ENCODE measurements around the gene PRF1.
"Not testable (repeated sequence)": the region's sequence is repeated elsewhere in the genome, so short reads cannot be mapped to it uniquely, and the experiment has no call there.

PRF1 gene

DNA sequence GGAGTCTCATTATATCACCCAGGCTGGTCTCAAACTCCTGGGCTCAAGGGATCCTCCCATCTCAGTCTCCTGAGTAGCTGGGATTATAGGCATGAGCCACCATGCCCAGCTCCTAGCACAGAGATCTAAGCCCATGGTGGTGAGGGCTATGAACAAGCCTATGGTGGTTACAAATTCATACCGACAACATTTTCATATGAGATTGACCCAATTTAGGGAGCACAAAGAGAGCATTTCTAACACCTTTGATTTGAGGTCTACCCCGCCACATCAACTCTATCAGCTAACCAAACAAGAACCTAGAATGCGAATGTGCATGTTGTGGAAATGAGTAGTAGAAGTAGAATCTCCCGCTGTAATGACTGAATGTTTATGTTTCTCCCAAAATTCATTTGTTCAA is 14.2 kb upstream of the PRF1 start:
- DNase-seq = no peak

DNA sequence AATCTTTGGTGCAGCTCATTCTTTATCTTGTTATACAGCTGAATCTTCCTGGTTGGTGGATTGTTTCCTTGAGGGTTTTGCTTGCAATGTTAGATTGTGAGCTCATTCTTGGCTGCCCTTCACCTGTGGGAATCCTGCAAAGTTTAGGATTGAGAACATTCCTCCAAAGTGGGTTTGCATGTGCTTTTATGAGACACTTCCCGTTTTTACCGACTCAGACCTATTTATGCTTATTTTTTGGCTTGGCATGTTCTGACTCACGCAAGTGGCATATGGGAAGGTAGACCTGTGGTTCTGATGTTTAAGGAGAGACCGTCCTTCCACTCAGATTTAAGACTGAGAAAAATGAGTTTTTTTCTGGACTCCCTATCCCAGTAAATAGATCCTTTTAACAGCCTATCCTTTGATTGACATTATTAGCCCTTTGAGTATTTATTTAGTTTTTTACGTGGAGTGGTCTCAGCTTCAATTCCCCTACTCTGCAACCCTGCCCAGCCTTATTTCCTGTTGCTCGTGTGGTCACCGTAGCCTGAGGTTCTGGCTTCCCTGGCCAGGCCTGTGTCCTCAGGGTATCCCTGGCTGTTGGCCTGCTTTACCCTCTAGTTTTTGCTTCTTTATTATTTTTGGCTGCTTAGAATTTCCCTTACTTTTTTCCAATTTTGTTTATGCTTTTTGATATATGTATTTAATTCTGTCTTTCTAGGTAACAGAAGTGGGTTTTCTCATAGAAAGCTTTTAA is 13.4 kb upstream of the PRF1 start:
- DNase-seq = no peak

DNA sequence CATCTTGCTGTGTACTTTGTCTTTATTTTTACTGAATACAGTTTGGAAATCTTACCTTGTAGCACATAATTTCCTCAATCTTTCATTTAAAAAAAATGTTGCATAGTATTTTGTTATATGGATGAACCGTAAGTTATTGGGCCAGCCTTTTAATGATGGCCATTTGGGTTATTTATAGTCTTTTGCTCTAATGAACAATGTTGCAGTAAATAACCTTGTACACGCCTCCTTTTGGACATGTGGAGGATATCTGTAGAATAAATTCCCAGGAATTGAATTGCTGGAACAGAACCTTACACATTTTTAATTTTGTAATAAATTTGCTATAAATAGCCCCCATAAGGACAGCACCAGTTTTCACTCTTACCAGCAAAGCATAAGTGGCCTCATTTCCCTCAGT is 12.7 kb upstream of the PRF1 start:
- DNase-seq = no peak

DNA sequence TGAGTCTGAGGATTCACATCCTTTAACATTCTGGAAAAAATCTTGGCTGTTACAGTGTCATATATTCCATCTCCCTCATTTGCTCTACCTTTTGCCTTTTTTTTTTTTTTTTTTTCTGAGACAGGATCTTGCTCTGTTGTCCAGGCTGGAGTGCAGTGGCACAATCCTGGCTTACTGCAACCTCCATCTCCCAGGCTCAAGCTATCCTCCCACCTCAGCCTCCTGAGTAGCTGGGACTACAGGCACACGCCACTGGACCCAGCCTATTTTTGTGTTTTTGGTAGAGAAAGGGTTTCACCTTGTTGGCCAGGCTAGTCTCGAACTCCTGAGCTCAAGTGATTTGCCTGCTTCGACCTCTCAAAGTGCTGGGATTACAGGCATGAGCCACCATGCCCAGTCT is 11.8 kb upstream of the PRF1 start:
- DNase-seq = not testable (repeated sequence)

DNA sequence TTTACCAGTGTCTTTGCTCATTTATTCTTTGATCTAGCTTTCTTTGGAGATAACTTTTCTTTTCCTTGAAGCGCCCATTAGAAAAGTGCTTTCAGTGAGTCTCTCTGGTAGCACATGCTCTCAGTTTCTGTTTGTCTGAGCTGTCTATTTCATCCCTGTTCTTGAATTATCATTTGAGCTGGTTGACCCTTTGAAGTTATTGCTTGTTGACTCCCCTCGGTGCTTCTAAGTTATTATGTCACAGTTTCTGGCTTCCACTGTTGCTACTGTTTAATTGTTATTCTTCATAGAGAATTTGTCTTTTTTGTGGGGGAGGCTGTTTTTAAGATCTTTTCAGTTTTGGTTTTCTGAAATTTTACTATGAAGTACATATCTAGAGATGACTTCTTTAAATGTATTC is 11.4 kb upstream of the PRF1 start:
- no peak for DNase-seq

DNA sequence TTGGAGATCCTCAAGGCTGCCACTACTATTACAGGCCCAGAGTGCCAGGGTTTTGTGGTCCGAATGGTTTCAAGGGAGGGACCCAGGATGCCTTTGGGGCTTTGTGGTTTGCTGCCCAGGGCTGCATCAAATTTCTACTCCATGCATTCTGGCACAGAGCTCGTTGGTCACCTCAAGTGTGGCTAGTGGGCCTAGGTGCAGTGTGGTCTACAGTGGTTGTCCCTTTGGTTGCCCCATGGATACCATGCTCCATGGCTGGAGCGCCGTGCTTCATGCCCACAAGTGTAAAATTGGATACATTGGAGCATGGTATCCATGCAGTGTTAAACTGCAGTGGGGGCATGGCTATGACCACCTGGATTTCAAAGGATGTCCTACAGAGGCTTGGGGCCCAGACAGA is 5.4 kb upstream of the PRF1 start:
- no peak for DNase-seq

DNA sequence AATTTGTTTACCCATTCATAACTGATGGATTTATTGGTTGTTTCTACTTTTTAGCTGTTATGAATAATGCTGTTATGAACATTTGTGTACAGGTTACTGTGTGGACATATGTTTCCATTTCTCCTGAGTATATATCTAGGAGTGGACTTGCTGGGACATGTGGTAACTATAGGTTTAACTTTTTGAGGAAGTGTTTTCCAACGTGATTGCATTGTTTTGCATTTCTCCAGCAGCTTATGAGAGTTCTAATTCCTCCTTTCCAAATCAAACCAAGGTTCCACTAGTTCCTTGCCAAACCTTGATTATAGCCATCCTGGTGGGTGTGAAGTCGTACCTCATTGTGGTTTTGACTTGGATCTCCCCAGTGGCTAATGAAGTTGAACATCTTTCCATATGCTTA is 2.6 kb upstream of the PRF1 start:
- no peak for DNase-seq

DNA sequence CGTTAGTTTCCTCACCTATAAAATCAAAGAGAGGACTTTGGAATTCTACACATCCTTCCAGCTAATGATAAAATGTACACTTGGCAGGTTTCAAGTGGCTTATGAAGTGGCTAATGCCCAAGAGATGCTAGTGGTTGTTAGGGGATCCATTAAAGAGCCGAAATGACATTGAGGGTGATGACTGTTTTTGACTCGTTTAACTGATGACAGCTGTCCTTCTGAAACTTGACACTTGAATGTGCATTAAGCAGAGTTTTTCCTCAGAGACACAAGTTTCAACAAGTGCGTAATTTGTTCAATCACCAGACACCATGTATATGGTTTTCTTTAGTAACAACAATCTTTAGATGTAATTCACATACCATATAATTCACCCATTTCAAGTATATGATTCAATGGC is 1.6 kb upstream of the PRF1 start:
- no peak for DNase-seq

DNA sequence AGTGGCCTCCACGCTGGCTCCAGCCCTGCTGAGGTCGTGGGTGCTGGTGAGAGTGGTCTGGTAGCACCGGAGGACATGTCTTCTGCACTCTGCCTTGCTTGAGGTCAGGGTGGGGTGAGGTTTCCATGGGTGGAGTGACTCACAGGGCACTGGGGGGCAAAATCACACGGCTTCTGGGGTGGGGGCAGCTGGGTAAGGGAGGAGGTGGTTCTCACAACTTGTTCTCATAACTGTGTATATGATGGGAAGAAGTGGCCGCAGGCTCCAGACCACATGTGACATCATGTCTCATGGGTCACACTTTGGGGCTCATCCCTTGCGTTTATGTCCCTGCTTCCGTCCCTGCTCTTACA is 884 bp upstream of the PRF1 start:
- no peak for DNase-seq

DNA sequence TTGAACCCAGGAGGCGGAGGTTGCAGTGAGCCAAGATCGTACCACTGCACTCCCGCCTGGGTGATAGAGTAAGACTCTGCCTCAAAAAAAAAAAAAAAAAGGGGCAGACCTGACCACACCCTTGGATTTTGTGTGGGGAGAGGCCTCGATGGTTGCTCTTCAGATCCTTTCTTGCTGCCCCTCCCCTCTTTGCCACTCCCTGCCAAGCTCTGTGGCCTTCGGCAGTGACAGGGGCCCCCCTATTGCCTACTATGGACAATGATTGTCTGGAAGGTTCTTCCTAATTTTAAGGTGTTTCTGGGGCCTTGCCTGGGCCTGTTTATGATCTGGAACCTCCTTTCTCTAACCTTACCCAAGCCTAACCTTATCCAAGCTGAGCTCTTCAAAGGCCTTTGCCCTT is 795 bp downstream of the PRF1 start:
- DNase-seq = no peak

DNA sequence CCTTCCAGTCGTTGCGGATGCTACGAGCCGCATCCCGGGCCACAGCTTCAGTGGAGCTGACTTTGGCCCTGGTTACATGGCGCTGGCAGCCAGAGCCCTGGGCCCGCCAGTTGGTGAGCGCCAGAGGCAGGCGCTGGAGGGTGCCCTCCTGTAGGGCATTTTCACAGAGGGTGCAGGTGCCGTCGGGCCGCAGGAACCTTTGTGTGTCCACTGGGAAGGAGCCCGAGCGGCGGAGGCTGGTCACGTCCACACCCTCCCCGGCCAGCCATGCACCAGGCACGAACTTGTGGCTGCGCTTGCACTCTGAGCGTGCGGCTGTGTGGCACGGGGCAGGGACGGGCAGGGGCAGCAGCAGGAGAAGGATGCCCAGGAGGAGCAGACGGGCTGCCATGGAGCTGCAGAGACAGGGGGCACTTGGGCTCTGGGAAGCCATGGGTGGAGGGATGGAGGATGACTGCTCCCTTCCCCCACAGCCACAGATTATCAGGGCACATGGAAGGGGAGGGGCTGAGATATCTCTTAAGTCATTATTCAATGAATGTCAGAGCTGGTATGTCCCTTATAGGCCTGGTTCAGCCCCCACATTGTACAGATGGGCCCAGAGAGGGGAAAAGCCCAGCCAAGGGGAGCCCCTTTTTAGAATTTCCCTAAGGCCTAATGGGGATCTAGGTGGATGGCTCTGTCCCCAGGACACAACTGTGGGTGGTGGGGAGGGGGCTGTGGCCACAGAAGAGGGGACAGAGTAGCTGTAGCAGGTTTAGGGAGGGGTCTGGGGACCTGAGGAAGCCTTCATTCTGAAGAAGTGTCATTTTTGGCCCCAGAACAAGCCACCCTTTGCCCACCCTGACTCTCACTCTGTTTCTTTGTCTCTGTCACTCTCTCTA is 1.8 kb downstream of the PRF1 start:
- no peak for DNase-seq

DNA sequence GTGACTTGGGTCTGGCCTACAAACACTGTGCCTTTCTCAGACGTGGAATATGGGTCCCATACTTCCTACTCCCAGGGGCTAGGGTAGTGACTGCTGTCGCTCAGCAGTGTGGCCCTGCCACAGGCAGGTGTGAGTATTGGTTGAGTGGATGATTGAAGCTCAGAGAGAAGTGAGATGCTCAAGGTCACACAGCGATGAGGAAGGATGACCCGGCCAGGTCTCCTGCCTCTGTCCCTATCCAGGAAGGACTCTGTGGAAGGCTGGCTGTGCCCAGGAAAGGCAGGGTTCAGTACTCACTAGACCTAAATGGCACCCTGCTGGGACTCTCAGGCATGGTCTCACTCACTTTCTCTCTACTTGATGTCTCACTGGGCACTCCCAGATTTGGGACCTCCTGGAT is 2.8 kb downstream of the PRF1 start:
- DNase-seq = no peak

DNA sequence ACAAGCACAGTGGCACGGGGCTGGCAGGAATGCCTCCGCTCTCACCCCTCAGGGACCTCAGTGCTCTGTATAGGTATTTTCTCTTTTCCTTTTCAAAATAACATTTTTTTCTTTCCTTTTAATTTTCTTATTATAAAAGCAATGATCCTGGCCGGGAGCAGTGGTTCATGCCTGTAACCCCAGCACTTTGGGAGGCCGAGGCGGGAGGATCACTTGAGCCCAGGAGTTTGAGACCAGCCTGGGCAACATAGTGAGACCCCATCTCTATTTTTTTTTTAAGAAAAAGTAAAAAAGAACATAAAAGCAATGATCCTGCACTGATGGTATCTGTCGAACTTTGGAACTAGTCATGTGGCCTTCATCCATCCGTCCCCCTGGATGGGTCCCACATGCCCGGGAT is 3.2 kb downstream of the PRF1 start:
- DNase-seq = no peak

DNA sequence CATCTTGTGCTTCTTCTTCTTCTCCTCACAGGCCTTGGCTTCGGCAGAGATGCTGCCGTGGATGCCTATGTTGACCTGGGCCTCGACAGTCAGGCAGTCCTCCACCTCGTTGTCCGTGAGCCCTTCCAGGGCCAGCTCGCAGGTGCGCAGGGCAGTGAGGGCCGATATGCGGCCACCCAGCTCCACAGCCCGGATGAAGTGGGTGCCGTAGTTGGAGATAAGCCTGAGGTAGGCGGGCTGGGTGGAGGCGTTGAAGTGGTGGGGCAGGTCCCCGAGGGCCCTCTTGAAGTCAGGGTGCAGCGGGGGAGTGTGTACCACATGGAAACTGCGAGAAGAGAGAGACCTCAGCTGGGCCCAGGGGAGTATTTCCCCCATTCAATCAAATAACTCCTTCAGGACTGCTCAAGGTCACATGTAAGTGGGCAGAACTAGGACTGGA is 3.7 kb downstream of the PRF1 start:
- no peak for DNase-seq

DNA sequence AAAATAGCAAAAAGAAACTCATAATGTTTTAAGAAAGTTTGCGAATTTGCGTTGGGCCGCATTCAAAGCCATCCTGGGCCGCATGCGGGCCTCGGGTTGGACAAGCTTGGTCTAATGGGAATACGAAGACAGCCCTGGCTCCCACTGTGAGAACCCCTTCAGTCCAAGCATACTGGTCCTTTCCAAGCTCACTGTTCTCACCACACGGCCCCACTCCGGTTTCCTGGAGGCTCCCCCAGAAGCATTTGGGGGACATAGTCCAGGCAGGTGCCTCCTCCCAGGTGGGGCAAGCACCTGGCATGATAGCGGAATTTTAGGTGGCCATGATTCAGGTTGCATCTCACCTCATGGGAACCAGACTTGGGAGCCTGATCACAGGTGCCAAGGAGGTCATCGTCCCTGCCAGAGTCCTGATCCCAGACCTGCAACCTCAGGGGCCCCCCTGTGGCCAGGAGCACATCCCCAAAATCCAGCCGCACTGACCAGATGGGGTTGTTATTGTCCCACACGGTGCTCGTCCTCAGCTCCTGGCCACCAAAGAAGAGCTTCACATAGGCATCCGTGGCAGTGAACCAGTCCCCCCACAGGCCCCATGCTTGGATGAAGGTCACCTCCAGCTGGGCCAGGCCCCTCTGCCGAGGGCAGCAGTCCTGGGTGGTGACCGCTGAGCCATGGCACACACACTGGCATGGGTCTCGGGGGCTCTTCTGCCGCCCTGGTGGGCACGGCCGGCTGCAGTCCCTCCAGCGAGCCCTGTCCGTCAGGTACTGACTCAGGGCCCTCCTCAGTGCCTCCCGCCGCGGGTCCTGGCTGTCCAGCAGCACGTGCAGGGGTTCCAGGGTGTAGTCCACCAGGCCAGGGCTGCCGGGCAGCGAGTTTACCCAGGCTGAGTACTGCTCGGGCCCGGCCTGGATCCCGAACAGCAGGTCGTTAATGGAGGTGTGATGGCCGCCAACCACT is 4.4 kb downstream of the PRF1 start:
- DNase-seq = no peak

DNA sequence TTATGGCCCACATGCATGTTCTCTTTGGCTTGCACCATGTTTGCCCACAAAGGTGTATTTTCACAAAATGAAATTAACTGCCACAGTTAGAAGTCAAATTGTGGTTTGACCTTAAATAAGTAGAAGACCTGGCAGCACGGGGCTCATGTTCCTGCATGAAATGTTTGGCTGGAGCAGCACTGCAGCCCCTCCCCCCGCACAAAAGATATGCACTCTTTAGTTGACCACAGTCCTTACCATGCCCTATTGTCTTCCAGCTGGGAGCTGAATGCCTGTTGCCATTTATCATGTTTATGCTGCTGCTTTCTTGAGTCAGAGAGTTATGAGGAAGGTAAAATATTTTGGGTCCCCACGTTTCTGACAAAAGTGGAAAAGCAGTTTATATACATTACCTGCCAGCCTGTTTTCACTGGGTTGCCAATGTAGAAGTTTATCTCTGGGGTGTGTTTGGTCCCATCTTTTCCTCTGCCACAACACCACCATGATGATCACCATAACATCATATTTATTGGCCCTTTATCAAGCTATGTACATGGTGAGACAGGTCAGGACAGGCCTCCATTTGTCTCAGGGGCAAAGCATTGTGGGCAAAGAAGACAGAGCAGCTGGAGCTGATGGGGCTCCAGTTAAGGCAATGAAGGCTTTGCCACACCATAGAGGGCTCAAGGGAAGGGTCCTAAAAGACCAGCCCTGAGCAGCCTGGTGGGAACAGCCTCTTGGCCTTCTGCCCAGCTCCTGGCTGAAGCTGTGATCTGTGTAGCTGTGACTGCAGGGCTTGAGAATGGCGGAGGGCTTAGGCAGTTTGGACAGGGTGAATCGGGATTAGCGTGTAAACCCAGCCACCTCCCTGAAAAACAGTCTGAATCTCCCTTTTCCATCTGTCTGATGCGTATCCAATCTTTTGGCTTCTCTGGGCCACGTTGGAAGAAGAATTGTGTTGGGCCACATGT is 5.4 kb downstream of the PRF1 start:
- DNase-seq = no peak

DNA sequence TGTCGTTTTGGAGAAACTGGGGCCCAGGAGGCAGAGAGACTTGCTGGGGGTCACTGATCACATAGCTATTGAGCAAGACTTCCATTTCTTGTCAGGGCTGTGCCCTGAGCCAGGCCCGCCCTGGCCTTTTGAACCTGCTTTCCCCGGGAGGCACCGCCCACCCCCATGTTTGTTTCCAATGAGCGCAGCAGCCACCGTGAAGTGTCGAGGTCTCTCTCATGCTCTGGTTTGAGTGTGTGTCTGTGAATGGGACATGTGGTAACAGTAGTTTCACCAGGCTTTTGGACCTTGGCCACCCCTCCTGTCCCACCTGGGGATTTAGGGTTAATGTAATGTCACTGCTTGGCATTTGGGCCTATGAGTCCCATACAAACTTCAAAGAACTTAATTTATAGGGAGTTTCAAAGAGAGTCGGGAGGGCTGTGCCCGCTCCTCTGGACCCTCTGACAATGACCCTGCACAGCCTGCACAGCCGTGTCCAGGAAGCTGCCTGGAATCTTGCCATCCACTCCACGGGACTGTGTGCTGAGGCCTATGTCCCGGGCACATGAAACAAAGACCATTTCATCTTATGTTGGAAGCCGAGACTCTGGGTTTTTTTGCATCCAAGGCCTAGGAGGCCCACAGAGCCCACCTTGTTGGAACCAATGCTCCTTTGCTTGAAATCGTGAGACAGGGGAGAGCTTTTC is 6.3 kb downstream of the PRF1 start:
- no peak for DNase-seq

DNA sequence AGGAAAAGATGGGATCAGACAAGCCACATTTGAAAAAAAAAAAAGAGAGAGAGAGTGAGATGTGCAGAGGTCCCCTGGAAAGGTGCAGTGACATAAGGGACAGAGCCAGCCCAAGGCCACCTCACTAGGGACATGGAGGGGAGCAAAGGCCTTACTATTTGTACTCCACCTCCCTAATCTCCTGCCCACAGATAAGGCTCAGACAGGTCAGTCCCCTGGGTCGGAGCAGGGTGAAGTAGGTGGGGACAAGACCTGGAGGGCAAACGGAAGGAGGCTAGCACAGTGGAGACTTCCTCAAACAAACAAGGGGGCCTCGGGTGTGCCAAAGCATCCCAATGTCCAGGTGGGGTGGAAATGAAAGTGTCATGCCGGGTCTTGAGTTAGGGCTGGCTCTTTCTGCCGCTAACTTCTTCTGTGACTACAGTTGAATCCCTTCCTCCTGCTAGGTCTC is 7.0 kb downstream of the PRF1 start:
- DNase-seq = no peak

DNA sequence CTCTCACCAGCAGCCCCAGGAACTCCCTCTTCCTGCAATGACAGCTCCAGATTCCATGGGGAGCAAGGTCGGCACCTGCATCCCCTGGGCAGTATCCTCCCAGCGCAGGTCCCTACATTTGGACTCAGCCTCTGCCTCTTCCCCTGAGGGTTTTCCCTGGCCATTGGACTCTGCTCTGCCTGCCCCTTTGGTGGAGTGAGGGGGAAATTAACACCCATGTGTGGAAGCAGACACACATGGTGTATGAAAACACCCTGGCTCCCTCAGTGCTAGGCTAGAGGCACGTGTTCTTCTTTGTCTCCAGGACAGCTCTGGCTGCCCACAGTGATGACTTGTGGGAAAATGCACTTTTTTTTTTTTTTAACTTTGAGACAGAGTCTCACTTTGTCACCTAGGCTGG is 8.4 kb downstream of the PRF1 start:
- DNase-seq = no peak

DNA sequence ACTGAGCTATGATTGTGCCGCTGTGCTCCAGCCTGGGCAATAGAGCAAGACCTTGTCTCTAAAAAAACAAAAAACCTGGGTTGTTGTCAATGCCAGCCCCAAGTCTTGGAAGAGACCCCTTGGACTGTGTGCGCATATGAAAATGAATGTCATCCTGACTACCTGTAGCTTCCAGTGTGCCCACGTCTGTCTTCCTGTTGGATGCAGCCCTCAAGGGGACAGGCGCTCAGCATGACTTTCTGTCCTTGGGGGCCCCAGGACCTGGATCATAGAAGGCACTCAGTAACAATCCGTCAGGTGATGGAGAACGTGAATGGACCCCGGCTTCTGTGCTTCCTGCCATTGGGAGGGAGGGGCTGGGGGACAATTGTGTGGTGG is 9.0 kb downstream of the PRF1 start:
- no peak for DNase-seq

DNA sequence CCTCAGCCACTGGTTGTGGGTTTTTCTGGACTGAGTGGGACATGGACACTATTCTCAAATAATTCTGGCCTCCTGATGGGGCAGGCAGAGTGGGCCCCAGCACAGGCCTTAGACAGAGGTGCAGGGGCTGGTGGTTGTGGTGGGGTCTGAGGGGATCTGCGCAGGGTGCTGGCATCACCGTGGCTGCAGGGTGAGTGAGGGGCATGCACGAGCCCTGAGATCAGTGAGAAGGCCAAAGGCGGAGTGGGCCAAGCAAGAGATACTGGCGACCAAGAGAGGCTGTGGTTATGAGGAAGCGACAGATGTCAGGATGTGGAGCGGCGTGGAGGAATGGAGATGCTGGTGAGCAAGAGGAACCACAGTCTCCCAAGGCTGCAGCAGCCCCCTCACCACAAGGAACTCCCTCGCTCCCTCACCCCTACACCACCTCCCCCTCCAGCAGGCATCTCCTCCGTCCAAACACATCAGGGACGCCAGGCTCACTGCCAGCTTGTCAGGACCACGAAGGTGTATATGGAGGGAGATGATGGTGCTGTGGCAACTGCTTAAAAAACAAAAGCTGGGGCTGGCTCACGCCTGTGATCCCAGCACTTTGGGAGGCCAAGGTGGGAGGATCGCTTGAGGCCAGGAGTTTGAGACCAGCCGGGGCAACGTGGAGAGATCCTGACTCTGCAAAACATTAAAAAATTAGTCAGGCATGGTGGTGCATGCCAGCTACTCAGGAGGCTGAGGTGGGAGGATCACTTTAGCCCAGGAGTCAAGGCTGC is 9.6 kb downstream of the PRF1 start:
- no peak for DNase-seq
